ENCODE measurements around the gene TMEM184C. TPM values are rescaled to one million over a fixed set of nuclear protein-coding genes. Genes with fewer than 3 reads are reported as not detected.
A peak's percentile ranks its signal among the peaks of the same experiment; 100 is the strongest.

The TMEM184C gene
- total RNA-seq, 3 donors from 2014 or later, result 21.0 to 32.2 (median 26.9) TPM

GRCh38 chr4:147693218-147693617 lies 76.0 kb downstream of the TMEM184C start:
- intact Hi-C loops (cut with DNase I; ENCODE audit: low total_unique reads), result no loop called here

GRCh38 chr4:147696866-147697265 lies 79.7 kb downstream of the TMEM184C start:
- Histone ChIP-seq H3K27ac (no peak overlapping the region), H3K27me3 (no peaks in the 10 kb centered on the region)
- intact Hi-C loops (cut with DNase I; ENCODE audit: low total_unique reads), result no loop called here

More at GRCh38 chr4:147693218-147693617, 76.0 kb downstream of the TMEM184C start:
- Histone ChIP-seq H3K27ac (no peak overlapping the region), H3K4me1 (no peaks in the 10 kb centered on the region), H3K36me3 (no peaks in the 10 kb centered on the region), H3K4me3 (no peak overlapping the region), H3K27me3 (no peaks in the 10 kb centered on the region), H3K9me3 (no peaks in the 10 kb centered on the region)
- TF ChIP-seq POLR2A (IDR thresholded peaks at IDR 0.05) (no peak), CTCF (IDR thresholded peaks at IDR 0.05) (no peak), POLR2AphosphoS5 (IDR thresholded peaks at IDR 0.05) (no peak)
- no peak for DNase-seq (ENCODE audit: low spot score in 2 of 2)

GRCh38 chr4:147704846-147705245 lies 87.6 kb downstream of the TMEM184C start:
- Histone ChIP-seq H3K4me1 (no peaks in the 10 kb centered on the region), H3K9me3 (no peaks in the 10 kb centered on the region), H3K27me3 (no peaks in the 10 kb centered on the region), H3K27ac (no peak overlapping the region), H3K36me3 (no peaks in the 10 kb centered on the region), H3K4me3 (no peak overlapping the region)
- TF ChIP-seq CTCF (IDR thresholded peaks at IDR 0.05), result no peak
- no peak for TF ChIP-seq POLR2A (IDR thresholded peaks at IDR 0.05)
- TF ChIP-seq POLR2AphosphoS5 (IDR thresholded peaks at IDR 0.05), result no peak
- intact Hi-C loops (cut with DNase I; ENCODE audit: low total_unique reads), result no loop called here
- DNase-seq (ENCODE audit: low spot score in 2 of 2), result no peak

More at GRCh38 chr4:147696866-147697265, 79.7 kb downstream of the TMEM184C start:
- H3K4me3 ChIP-seq, result no peak overlapping the region
- no peak for TF ChIP-seq CTCF (IDR thresholded peaks at IDR 0.05)
- H3K36me3 ChIP-seq, result no peaks in the 10 kb centered on the region
- no peak for DNase-seq (ENCODE audit: low spot score in 2 of 2)
- H3K4me1 ChIP-seq, result no peaks in the 10 kb centered on the region
- no peaks in the 10 kb centered on the region for H3K9me3 ChIP-seq

GRCh38 chr4:147707892-147708672 lies 90.9 kb downstream of the TMEM184C start:
- TF ChIP-seq POLR2A (IDR thresholded peaks at IDR 0.05), result no peak
- peak; percentile 84 to 93 (median 88) for TF ChIP-seq CTCF (IDR thresholded peaks at IDR 0.05)
- Histone ChIP-seq H3K27ac (no peak overlapping the region), H3K4me3 (no peak overlapping the region), H3K9me3 (no peaks in the 10 kb centered on the region), H3K36me3 (no peaks in the 10 kb centered on the region), H3K4me1 (no peaks in the 10 kb centered on the region), H3K27me3 (no peaks in the 10 kb centered on the region)
- peak in 1 of 2 donors; percentile 30 for DNase-seq (ENCODE audit: low spot score in 2 of 2)
- intact Hi-C loops (cut with DNase I; ENCODE audit: low total_unique reads), result no loop called here

- intact Hi-C loops (cut with DNase I; ENCODE audit: low total_unique reads), result no loop called here
- no peaks in the 10 kb centered on the region for H3K4me1 ChIP-seq
- no peak overlapping the region for H3K27ac ChIP-seq
- no peaks in the 10 kb centered on the region for H3K36me3 ChIP-seq
- no peak for TF ChIP-seq POLR2A (IDR thresholded peaks at IDR 0.05)
- TF ChIP-seq CTCF (IDR thresholded peaks at IDR 0.05), result no peak
- no peak for TF ChIP-seq POLR2AphosphoS5 (IDR thresholded peaks at IDR 0.05)
- no peak for DNase-seq (ENCODE audit: low spot score in 2 of 2)
- H3K4me3 ChIP-seq, result no peak overlapping the region
- H3K9me3 ChIP-seq, result no peaks in the 10 kb centered on the region
- H3K27me3 ChIP-seq, result no peaks in the 10 kb centered on the region
Measured at GRCh38 chr4:147709999-147710398, 92.8 kb downstream of the TMEM184C start.

Data from breast epithelium (tissue), 4 donors.